GM21528 (cell line): Measurements from ENCODE around the gene RTKN.
"Not testable (repeated sequence)": the region's sequence is repeated elsewhere in the genome, so short reads cannot be mapped to it uniquely, and the experiment has no call there.

Source experiments
- ATAC-seq: cut with Tn5 transposase; IDR thresholded peaks from one replicate; pipeline ENCODE4 v1.9.1; 2021; ENCODE audit warnings: mild to moderate bottlenecking, moderate library complexity; ENCODE audit not compliant: unreplicated experiment, low FRiP score

Gene RTKN

DNA sequence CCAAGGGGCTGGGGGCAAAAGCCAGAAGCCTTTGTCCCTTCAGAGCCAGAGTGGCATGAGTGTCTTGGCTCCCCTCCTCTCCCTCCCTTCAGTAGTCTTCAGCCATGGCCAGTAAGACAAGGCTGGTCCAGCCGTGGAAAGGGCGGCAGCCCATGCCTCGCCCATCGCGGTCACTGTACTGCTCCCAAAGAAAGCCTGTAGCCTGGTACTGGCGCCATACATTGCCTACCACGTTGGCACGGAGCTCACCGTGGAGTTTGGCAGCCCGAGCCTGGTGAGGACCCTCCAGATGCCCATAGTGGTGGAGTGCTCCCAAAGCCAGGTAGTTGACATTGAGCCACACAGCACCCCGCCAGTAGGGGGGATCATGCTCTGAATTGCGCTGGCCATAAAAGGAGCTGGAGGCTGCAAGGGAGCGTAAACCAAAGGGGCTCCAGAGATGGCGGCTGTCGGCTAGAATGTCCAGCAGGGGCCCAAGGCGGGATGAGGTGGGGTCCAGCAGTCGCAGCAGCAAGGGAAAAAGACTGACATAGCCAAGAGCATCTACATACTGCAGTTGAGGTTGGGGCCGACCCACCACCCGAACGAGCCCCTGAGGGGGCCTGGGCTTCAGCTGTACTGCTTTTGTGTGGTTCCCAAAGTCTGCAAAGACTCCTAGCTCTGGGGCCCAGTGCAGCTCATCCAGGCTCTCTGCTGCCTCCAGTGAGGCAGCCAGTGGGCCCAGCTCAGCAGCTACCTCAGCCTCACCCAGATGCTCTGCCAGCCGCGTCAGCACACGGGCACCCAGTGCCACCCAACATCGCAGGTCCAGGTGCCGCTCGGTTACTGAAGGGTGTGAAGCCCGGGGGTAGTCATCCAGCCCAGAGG is 19.7 kb upstream of the RTKN start:
- ATAC-seq: no peak

DNA sequence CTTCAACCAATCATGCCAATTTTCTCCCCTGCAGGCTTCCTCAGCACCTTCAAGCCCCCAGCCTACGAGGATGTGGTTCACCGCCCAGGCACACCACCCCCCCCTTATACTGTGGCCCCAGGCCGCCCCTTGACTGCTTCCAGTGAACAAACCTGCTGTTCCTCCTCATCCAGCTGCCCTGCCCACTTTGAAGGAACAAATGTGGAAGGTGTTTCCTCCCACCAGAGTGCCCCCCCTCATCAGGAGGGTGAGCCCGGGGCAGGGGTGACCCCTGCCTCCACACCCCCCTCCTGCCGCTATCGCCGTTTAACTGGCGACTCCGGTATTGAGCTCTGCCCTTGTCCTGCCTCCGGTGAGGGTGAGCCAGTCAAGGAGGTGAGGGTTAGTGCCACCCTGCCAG is 18.4 kb upstream of the RTKN start:
- ATAC-seq: not testable (repeated sequence)

GRCh38 chr2:74459503-74460118 is 17.9 kb upstream of the RTKN start:
- ATAC-seq: not testable (repeated sequence)

DNA sequence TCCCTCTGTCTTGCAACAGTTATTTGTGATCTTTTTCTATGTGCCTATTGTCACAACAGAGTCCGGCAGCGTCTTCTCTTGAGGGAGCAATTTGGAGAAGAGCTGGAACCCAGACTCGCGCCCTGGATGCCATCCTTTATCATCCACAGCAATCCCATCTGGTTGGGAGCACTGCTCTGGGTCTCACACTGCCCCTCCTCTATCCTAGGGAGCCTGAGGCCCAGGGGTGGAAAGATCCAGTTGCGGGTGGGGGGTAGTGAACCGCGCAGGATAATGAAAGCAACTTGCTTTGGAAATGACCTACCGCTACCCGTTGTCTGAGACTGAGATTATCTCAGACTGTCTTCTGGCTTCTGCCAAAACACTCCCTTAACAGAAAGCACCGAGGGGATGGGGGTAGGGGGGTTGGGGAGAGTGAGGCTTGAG is 17.2 kb upstream of the RTKN start:
- no peak for ATAC-seq

GRCh38 chr2:74458132-74458937 is 16.6 kb upstream of the RTKN start, which contains the start of gene WBP1:
Gene WBP1 (plus strand): TSS chr2:74458438. CDS start chr2:74458603, 165 bp downstream.
- peak; percentile 85 for ATAC-seq

DNA sequence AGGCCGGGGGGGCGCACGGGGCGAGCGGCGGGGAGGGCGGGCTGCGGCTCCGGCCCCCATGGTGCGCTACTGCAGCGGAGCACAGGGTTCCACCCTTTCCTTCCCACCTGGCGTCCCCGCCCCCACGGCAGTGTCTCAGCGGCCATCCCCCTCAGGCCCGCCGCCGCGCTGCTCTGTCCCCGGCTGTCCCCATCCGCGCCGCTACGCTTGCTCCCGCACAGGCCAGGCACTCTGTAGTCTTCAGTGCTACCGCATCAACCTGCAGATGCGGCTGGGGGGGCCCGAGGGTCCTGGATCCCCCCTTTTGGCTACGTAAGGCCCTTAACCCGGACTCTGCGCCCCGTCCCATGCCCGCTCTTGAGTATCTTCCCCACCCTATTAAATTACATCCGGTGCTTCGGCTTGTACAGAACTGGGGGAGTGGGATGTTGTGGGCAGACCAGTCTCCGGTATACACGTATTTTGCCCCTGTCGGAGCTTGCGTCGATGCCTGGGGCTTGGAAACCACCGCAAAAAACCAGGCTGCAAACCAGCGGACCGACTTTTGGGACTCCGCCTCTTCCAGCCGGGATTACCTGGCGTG is 15.9 kb upstream of the RTKN start:
- ATAC-seq: peak; percentile 33

GRCh38 chr2:74457129-74457548 is 15.4 kb upstream of the RTKN start:
- peak; percentile 0 for ATAC-seq

- ATAC-seq: peak; percentile 43
These were observed 13.1 kb upstream of the RTKN start, which contains the start of gene INO80B for GRCh38 chr2:74454654-74455511. Gene INO80B (plus strand): TSS chr2:74455087. CDS start chr2:74455117, 30 bp downstream.

DNA sequence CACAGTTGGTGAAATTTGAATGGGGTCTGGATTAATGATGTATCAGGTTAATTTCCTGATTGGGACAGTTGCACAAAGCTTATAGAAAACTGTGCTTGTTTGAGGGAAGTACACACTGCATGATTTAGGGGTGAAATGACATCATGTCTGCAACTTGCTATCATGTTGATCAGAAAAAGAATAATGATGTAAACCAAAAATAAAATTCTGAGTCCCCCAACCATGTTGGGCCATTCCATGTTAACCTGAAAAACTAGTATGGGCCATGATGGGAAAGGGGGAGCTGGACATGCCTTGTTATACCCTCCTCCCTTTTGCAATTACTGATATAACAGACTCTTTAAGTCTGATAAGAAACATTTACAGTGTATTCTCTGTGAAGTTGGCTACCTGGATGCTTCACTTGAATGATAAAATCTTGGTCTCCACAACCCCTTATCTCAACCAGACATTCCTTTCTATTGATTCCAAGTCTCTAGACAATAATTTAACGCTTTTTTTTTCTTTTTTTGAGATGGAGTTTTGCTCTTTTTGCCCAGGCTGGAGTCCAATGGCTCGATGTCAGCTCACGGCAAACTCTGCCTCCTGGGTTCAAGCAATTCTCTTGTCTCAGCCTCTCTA is 8.9 kb upstream of the RTKN start:
- ATAC-seq: no peak

DNA sequence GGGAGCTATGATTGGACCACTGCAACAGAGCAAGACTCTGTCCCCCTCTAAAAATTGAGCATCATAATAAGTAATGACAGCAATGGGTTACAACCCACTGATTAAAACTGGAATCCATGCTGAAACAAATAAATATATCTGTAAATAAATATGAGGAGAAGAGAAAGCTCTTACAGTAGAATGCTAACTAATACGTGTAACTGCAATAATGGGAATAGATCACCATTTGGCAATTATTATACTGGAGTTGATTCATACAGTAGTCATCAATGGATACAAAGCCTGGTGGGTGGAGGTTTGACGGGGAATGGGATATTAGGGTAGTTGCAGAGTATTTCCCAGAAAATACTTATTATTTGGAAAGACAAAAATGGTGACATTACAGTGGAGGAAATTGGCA is 7.0 kb upstream of the RTKN start:
- no peak for ATAC-seq

DNA sequence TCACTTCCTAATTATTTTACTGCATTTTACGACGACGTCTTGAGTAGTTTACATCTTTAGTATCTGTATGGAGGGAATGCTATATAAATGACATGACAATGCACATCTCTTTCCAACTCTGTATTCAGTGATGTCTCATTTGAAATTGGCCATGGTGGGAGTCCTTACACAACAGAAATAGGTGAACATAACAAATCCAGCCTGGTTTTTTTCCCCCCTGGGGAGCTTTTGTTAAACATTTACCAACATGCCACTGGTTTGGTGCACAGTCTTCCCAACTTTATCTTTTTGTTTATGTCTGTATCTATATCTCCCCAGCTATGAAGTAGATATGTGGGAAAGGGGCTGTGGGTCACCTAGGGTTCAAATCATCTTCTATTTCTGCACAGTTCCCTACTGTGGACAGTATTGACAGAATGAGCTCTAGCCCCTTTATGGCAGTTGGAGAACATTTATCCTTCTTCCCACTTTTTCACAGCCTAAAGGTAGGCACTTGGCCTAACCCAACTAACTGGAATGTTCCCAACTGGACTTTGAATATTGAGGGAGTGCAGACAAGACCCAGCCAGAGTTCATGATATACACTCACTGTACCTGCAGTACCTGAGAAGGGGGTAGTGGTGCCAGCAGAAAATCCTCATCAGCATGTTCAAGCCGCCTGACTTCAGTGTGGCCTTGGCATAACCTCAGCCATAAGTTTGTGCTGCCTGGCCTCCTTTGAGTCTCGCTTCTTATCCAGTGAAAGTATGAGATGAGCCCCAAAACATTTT is 5.7 kb upstream of the RTKN start:
- ATAC-seq: no peak

GRCh38 chr2:74444498-74445318 is 3.0 kb upstream of the RTKN start:
- no peak for ATAC-seq

- not testable (repeated sequence) for ATAC-seq
These were observed 953 bp upstream of the RTKN start for GRCh38 chr2:74442483-74443297.

- ATAC-seq: no peak
These were observed 507 bp downstream of the RTKN start for GRCh38 chr2:74441170-74441689.

GRCh38 chr2:74440378-74441169 is 1.2 kb downstream of the RTKN start:
- peak; percentile 88 for ATAC-seq
